D721Med (cell line): ENCODE measurements around the gene SMG9.

Experiments
- DNase-seq: peaks from one replicate; pipeline ENCODE4 v3.0.0; 2011; ENCODE audit warnings: low spot score; ENCODE audit not compliant: insufficient read length
- FAIRE-seq: peaks from 2 replicates; lab custom pipeline; 2011; peaks lifted over from hg19 to GRCh38; lab: Jason Lieb, UNC
- CTCF ChIP-seq: IDR thresholded peaks from 2 replicates; pipeline ENCODE4 v1.5.1; 2012; ENCODE audit warnings: mild to moderate bottlenecking, control low read depth; ENCODE audit not compliant: insufficient read depth; ENCODE audit errors: missing control alignments

The SMG9 gene

GRCh38 chr19:43700395-43701000 is 54.3 kb downstream of the SMG9 start:
- no peak for FAIRE-seq
- no peak for DNase-seq
- TF ChIP-seq CTCF: no peak

GRCh38 chr19:43699506-43700394 is 55.0 kb downstream of the SMG9 start:
- TF ChIP-seq CTCF: no peak
- no peak for DNase-seq
- no peak for FAIRE-seq

- FAIRE-seq (no peak), DNase-seq (no peak)
- no peak for TF ChIP-seq CTCF
Measured at GRCh38 chr19:43697295-43697694, 57.5 kb downstream of the SMG9 start.

GRCh38 chr19:43695985-43696704 is 58.6 kb downstream of the SMG9 start:
- DNase-seq (no peak), FAIRE-seq (no peak)
- no peak for TF ChIP-seq CTCF

- DNase-seq (no peak), FAIRE-seq (no peak)
- no peak for TF ChIP-seq CTCF
Measured at GRCh38 chr19:43694553-43694952, 60.2 kb downstream of the SMG9 start.

- no peak for TF ChIP-seq CTCF
- no peak for DNase-seq
- FAIRE-seq: no peak
Measured at GRCh38 chr19:43692877-43693276, 61.9 kb downstream of the SMG9 start.

GRCh38 chr19:43692385-43692784 is 62.4 kb downstream of the SMG9 start:
- no peak for FAIRE-seq
- DNase-seq: no peak
- TF ChIP-seq CTCF: no peak
